OCI-LY3 (cell line): ENCODE measurements around the gene KAT8.

ENCODE experiments used
- H2AFZ ChIP-seq: fragments of 200-600, 300-600 bp; shearing (Covaris generic); 2 replicates; pipeline ENCODE4 v1.6.0; 2014; ENCODE audit warnings: antibody characterized with exemption, low read depth, low read length
- H3K27ac ChIP-seq: fragments of 200-600, 300-600 bp; sonication (generic); 2 replicates; pipeline ENCODE4 v1.5.1; 2014; ENCODE audit warnings: mild to moderate bottlenecking, low read length, moderate library complexity, mixed read lengths
- H3K27me3 ChIP-seq: fragments of 200-600, 300-600 bp; sonication (generic); 2 replicates; pipeline ENCODE4 v1.6.1; 2014; ENCODE audit warnings: low read depth, low read length, mixed read lengths
- H3K36me3 ChIP-seq: fragments of 200-600, 300-600 bp; sonication (generic); replicated peaks from 2 replicates; pipeline ENCODE3; 2014; ENCODE audit warnings: low read depth, low read length, mixed read lengths
- H3K4me1 ChIP-seq: fragments of 300-600, 200-600 bp; sonication (generic); 2 replicates; pipeline ENCODE4 v1.6.1; 2014; ENCODE audit warnings: low read length, mixed read lengths
- H3K4me2 ChIP-seq: fragments of 200-600, 300-600 bp; sonication (generic); 2 replicates; pipeline ENCODE4 v1.6.1; 2014; ENCODE audit warnings: low read length, mixed read lengths
- H3K4me3 ChIP-seq: fragments of 300-600, 200-600 bp; sonication (generic); 2 replicates; pipeline ENCODE4 v1.5.1; 2014; ENCODE audit warnings: antibody characterized with exemption, mild to moderate bottlenecking, low read length, moderate library complexity
- H3K79me2 ChIP-seq: fragments of 300-600, 200-600 bp; shearing (Covaris generic); 2 replicates; pipeline ENCODE4 v1.6.1; 2014; ENCODE audit warnings: mild to moderate bottlenecking, low read length, mixed read lengths
- H3K9ac ChIP-seq: fragments of 300-600, 200-600 bp; shearing (Covaris generic); 2 replicates; pipeline ENCODE4 v1.6.0; 2014; ENCODE audit warnings: mild to moderate bottlenecking, low read length, moderate library complexity
- H3K9me3 ChIP-seq: fragments of 200-600, 300-600 bp; shearing (Covaris generic); 2 replicates; pipeline ENCODE4 v1.6.1; 2014; ENCODE audit warnings: low read length, mixed read lengths; ENCODE audit not compliant: insufficient read depth
- H4K20me1 ChIP-seq: fragments of 200-600, 300-600 bp; sonication (generic); 2 replicates; pipeline ENCODE4 v1.6.1; 2016; ENCODE audit warnings: low read length, mixed read lengths; ENCODE audit not compliant: insufficient read depth
- EZH2phosphoT487 ChIP-seq: fragments of 200-600 bp; shearing (Covaris generic); IDR thresholded peaks from 2 replicates; pipeline ENCODE4 v1.6.1; 2018; ENCODE audit warnings: antibody characterized with exemption, mixed run types, low read depth
- TF ChIP-seq, protein P1 (sequence below): fragments of 200-600, 300-600 bp; sonication (generic); IDR thresholded peaks from 2 replicates; pipeline ENCODE4 v1.5.1; 2014; ENCODE audit warnings: antibody characterized with exemption, low read length, low read depth

Gene KAT8

DNA sequence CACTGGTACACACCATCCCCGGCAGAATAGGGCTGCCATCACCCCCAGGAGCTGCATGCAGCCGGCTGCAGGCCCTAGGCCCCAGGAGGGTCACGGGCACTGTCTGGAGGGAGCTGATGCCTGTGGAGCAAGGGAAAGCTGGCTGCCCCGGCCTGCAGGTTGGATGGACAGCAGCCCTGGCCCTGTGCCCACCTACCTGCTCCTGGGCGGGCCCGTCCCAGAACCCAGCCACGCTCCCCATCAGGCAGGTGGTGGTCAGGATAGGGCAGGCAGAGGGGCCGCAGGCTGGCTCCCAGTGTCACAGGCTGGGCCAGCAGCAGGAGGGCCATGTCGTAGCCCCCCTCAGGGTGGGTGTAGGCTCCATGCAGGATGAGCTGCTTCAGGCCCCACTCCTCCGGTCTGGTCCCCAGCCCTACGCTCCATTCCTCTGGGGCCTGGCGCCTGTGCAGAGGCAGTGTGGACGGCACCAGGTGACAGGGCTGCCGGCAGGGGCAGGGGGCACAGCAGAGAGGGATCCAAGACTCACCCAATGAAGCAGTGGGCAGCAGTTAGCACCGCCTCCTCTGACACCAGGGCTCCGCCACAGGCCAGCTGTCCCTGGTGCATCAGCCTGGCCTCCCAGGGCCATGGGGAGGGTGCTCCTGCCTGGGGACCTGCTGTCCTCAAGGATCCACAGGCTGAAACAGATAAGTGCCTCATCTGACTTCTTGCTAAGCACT lies 32.7 kb upstream of the KAT8 start:
- Histone ChIP-seq H3K4me2 (no peak overlapping the region), H4K20me1 (no peaks in the 10 kb centered on the region; the same call in 1 of the 2 replicates), H3K9ac (no peak overlapping the region), H2AFZ (no peak overlapping the region), H3K9me3 (no peaks in the 10 kb centered on the region), H3K27ac (no peak overlapping the region), H3K4me3 (no peak overlapping the region), H3K36me3 (peaks cover 20% of the 10 kb centered on the region), H3K27me3 (no peaks in the 10 kb centered on the region), H3K79me2 (no peaks in the 10 kb centered on the region; the same call in 1 of the 2 replicates), H3K4me1 (no peaks in the 10 kb centered on the region)
- TF ChIP-seq, protein P1, sequence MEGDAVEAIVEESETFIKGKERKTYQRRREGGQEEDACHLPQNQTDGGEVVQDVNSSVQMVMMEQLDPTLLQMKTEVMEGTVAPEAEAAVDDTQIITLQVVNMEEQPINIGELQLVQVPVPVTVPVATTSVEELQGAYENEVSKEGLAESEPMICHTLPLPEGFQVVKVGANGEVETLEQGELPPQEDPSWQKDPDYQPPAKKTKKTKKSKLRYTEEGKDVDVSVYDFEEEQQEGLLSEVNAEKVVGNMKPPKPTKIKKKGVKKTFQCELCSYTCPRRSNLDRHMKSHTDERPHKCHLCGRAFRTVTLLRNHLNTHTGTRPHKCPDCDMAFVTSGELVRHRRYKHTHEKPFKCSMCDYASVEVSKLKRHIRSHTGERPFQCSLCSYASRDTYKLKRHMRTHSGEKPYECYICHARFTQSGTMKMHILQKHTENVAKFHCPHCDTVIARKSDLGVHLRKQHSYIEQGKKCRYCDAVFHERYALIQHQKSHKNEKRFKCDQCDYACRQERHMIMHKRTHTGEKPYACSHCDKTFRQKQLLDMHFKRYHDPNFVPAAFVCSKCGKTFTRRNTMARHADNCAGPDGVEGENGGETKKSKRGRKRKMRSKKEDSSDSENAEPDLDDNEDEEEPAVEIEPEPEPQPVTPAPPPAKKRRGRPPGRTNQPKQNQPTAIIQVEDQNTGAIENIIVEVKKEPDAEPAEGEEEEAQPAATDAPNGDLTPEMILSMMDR: no peak
- no peak for TF ChIP-seq EZH2phosphoT487

DNA sequence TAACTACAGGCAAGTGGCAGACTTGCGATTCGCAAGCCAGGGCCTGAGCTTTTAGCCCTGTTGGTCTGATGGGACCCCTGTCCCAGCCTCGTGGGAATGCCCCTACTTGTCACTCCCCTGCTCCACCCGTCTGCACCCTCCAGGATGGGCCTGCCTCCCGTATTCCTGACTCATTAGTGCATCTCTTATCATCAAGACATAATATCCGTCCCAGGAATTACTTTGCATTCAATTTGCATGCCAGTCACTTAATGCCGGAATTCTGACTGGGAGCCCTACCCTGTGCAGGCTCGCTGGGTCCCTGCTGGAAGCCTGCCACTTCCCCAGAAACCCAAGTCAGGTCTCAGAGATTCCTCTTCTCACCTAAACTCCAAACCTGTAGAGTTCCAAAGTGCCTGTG lies 32.1 kb upstream of the KAT8 start:
- Histone ChIP-seq H2AFZ (no peak overlapping the region), H3K9me3 (no peaks in the 10 kb centered on the region), H3K27ac (no peak overlapping the region), H3K9ac (no peak overlapping the region), H3K36me3 (peaks cover 15% of the 10 kb centered on the region), H3K4me3 (no peak overlapping the region), H3K27me3 (no peaks in the 10 kb centered on the region), H3K4me2 (no peak overlapping the region), H3K79me2 (peaks cover 2% of the 10 kb centered on the region; the same call in 1 of the 2 replicates), H3K4me1 (no peaks in the 10 kb centered on the region), H4K20me1 (no peaks in the 10 kb centered on the region; the same call in 1 of the 2 replicates)
- no peak for TF ChIP-seq EZH2phosphoT487
- TF ChIP-seq, protein P1: no peak

- Histone ChIP-seq H3K4me2 (no peak overlapping the region), H3K4me1 (no peaks in the 10 kb centered on the region), H3K9ac (no peak overlapping the region), H3K27ac (no peak overlapping the region), H3K9me3 (no peaks in the 10 kb centered on the region), H3K4me3 (no peak overlapping the region), H3K36me3 (peaks cover 15% of the 10 kb centered on the region), H2AFZ (no peak overlapping the region), H4K20me1 (no peaks in the 10 kb centered on the region; the same call in 1 of the 2 replicates), H3K79me2 (peaks cover 8% of the 10 kb centered on the region; the same call in 1 of the 2 replicates), H3K27me3 (no peaks in the 10 kb centered on the region)
- TF ChIP-seq, protein P1: no peak
- no peak for TF ChIP-seq EZH2phosphoT487
Measured at GRCh38 chr16:31085873-31086628, 31.4 kb upstream of the KAT8 start.

GRCh38 chr16:31086629-31086906 lies 30.9 kb upstream of the KAT8 start:
- Histone ChIP-seq H3K4me2 (no peak overlapping the region), H3K36me3 (peaks cover 18% of the 10 kb centered on the region), H3K4me1 (no peaks in the 10 kb centered on the region), H3K79me2 (peaks cover 13% of the 10 kb centered on the region; the same call in 1 of the 2 replicates), H3K27me3 (no peaks in the 10 kb centered on the region), H2AFZ (no peak overlapping the region), H3K27ac (no peak overlapping the region), H3K9me3 (no peaks in the 10 kb centered on the region), H3K9ac (no peak overlapping the region), H3K4me3 (no peak overlapping the region), H4K20me1 (no peaks in the 10 kb centered on the region; the same call in 1 of the 2 replicates)
- TF ChIP-seq EZH2phosphoT487: no peak
- TF ChIP-seq, protein P1: no peak
